NCI-H2171 (cell line): Measurements from ENCODE around the gene FAXC.

ENCODE experiments used
- DNase-seq: peaks from one replicate; lab custom pipeline; 2025; lab: John Stamatoyannopoulos, UW

The FAXC gene

GRCh38 chr6:99349171-99350141 lies at the start of gene FAXC:
Gene FAXC (minus strand): TSS chr6:99349674. CDS start chr6:99349372, 302 bp downstream.
- DNase-seq: peak; percentile 63

- DNase-seq: no peak
Observed at GRCh38 chr6:99397287-99397686, 47.8 kb upstream of the FAXC start.

- peak; percentile 66 for DNase-seq
Observed at GRCh38 chr6:99393698-99394531, 44.4 kb upstream of the FAXC start, which contains the start of gene COQ3. Gene COQ3 (minus strand): TSS chr6:99394195. CDS start chr6:99394179, 16 bp downstream.

GRCh38 chr6:99393366-99393697 lies 43.9 kb upstream of the FAXC start:
- no peak for DNase-seq

GRCh38 chr6:99390896-99391295 lies 41.4 kb upstream of the FAXC start:
- no peak for DNase-seq

- DNase-seq: no peak
Observed at GRCh38 chr6:99384507-99384906, 35.0 kb upstream of the FAXC start.

- DNase-seq: no peak
Observed at GRCh38 chr6:99378636-99379035, 29.2 kb upstream of the FAXC start.

- DNase-seq: no peak
Observed at GRCh38 chr6:99369533-99369932, 20.1 kb upstream of the FAXC start.

- DNase-seq: no peak
Observed at GRCh38 chr6:99366852-99367251, 17.4 kb upstream of the FAXC start.

GRCh38 chr6:99364026-99364425 lies 14.6 kb upstream of the FAXC start:
- DNase-seq: no peak

GRCh38 chr6:99362678-99363268 lies 13.3 kb upstream of the FAXC start:
- DNase-seq: no peak

GRCh38 chr6:99359800-99360199 lies 10.3 kb upstream of the FAXC start:
- DNase-seq: no peak

- DNase-seq: no peak
Observed at GRCh38 chr6:99356641-99357040, 7.2 kb upstream of the FAXC start.

- no peak for DNase-seq
Observed at GRCh38 chr6:99354983-99355382, 5.5 kb upstream of the FAXC start.

- no peak for DNase-seq
Observed at GRCh38 chr6:99353126-99353525, 3.7 kb upstream of the FAXC start.

GRCh38 chr6:99350573-99350972 lies 1.1 kb upstream of the FAXC start:
- peak; percentile 5 for DNase-seq

- DNase-seq: no peak
Observed at GRCh38 chr6:99348288-99349170, 945 bp downstream of the FAXC start.

GRCh38 chr6:99347804-99348203 lies 1.7 kb downstream of the FAXC start:
- DNase-seq: no peak

- DNase-seq: no peak
Observed at GRCh38 chr6:99346595-99346994, 2.9 kb downstream of the FAXC start.

GRCh38 chr6:99345164-99345563 lies 4.3 kb downstream of the FAXC start:
- DNase-seq: no peak

GRCh38 chr6:99344289-99344688 lies 5.2 kb downstream of the FAXC start:
- no peak for DNase-seq
